Prostate gland (tissue), 2 donors: ENCODE results near the gene SH3PXD2A. TPM values are rescaled to one million over a fixed set of nuclear protein-coding genes. Genes with fewer than 3 reads are reported as not detected.

Experiments
- DNase-seq: peaks from one replicate; pipeline ENCODE4 v3.0.0-alpha.2; 2019; ENCODE audit warnings: low spot score
- H3K27ac ChIP-seq, 2 donors: fragments of 200-600 bp; sonication (generic); 2 replicates each; pipeline ENCODE4 v1.5.1; 2017 to 2019
- H3K27me3 ChIP-seq: fragments of 200-600 bp; sonication (generic); replicated peaks from 2 replicates; pipeline ENCODE4 v1.5.1; 2019; ENCODE audit not compliant: insufficient read depth
- H3K36me3 ChIP-seq, 2 donors: fragments of 200-600 bp; sonication (generic); 1 replicate in 1 of 2; 2 replicates in 1 of 2; pipeline versions ENCODE4 v1.5.1 to v1.8.1; 2017 to 2019
- H3K4me1 ChIP-seq: fragments of 200-600 bp; sonication (generic); replicated peaks from 2 replicates; pipeline ENCODE4 v1.5.1; 2019
- H3K4me3 ChIP-seq, 2 donors: fragments of 200-600 bp; sonication (generic); 2 replicates each; pipeline ENCODE4 v1.5.1; 2017 to 2019
- H3K9me3 ChIP-seq: fragments of 200-600 bp; sonication (generic); 2 replicates; pipeline ENCODE4 v1.5.1; 2017
- POLR2A ChIP-seq: fragments of 450-650 bp; IDR thresholded peaks from one replicate; pipeline ENCODE4 v1.6.1; 2016; ENCODE audit warnings: antibody characterized with exemption, mild to moderate bottlenecking
- POLR2AphosphoS5 ChIP-seq: sonication (generic); formaldehyde crosslinking; IDR thresholded peaks from one replicate; pipeline ENCODE4 v1.6.1; 2017; ENCODE audit warnings: antibody characterized with exemption
- WGBS: methylation state at CpG from one replicate; pipeline ENCODE4 v1.1.5; 2018; 5-methylcytosine and 5-hydroxymethylcytosine counted together
- intact Hi-C: fragments of 100-400 bp; cut with DNase I; formaldehyde crosslinking; loops from one replicate; pipeline ENCODE4 v1.14.2; 2022
- total RNA-seq, 2 donors: library from RNA; depleted of rRNA; stranded (reverse); fragments of >200 nt; gene quantifications; one replicate each; pipeline ENCODE4 v1.1.0, GENCODE V29; 2016
- TF ChIP-seq, protein P1 (sequence below), 4 experiments: fragments of 200-600 bp in 2 of 4; fragments of 450-650 bp in 2 of 4; sonication (generic) in 2 of 4; IDR thresholded peaks; 1 replicate in 3 of 4; 2 replicates in 1 of 4; pipeline ENCODE4 v1.5.1; 2016 to 2019; ENCODE audit warnings: antibody characterized with exemption in 4 of 4, mild to moderate bottlenecking in 2 of 4, moderate library complexity in 2 of 4

The SH3PXD2A gene
- total RNA-seq, 2 donors from 2014 or later = 14.2 to 26.4 TPM

DNA sequence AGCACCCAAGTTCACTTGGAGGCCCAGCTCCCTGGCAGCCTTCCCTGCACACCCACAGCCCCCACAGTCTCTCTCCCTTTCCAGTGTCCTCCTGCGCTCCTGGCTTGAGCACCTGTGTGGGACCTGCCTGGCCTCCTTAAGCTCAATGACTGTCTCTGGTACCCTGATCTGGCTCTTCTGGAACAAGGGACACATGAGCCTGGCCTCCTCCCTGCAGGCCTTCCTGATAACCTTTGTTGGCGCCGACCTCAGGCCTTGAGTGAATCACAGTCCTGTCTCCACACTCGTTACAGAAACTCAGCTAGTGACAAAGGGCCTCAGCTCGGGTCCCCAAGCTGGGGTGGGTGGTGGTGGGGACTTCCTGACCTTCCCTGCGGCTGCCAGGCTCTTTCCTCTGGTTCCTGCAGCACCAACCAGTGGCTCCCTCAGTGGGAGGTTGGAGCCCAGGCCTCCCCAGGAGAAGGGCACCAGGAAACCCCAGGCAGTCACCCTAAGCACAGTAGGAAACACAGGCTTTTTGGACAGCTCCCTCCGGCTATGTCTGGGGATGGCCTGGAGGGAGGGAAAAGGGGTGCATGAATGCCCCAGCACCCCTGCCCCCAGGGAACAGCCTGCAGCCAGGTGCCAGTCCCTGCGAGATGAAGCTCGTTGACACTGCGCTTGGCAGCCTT lies 147.3 kb downstream of the SH3PXD2A start:
- no peaks in the 10 kb centered on the region for H3K27me3 ChIP-seq
- H3K4me1 ChIP-seq = no peaks in the 10 kb centered on the region
- no peaks in the 10 kb centered on the region for H3K36me3 ChIP-seq
- no peak for DNase-seq
- H3K4me3 ChIP-seq = no peak overlapping the region
- TF ChIP-seq POLR2AphosphoS5 (no peak), POLR2A (no peak)
- TF ChIP-seq, protein P1, sequence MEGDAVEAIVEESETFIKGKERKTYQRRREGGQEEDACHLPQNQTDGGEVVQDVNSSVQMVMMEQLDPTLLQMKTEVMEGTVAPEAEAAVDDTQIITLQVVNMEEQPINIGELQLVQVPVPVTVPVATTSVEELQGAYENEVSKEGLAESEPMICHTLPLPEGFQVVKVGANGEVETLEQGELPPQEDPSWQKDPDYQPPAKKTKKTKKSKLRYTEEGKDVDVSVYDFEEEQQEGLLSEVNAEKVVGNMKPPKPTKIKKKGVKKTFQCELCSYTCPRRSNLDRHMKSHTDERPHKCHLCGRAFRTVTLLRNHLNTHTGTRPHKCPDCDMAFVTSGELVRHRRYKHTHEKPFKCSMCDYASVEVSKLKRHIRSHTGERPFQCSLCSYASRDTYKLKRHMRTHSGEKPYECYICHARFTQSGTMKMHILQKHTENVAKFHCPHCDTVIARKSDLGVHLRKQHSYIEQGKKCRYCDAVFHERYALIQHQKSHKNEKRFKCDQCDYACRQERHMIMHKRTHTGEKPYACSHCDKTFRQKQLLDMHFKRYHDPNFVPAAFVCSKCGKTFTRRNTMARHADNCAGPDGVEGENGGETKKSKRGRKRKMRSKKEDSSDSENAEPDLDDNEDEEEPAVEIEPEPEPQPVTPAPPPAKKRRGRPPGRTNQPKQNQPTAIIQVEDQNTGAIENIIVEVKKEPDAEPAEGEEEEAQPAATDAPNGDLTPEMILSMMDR (IDR thresholded peaks at IDR 0.05) = no peak
- no peak overlapping the region for H3K27ac ChIP-seq
- 83% methylated on average over 10 of the region's 10 CpGs for WGBS
- intact Hi-C loops = no loop called here
- no peaks in the 10 kb centered on the region for H3K9me3 ChIP-seq

DNA sequence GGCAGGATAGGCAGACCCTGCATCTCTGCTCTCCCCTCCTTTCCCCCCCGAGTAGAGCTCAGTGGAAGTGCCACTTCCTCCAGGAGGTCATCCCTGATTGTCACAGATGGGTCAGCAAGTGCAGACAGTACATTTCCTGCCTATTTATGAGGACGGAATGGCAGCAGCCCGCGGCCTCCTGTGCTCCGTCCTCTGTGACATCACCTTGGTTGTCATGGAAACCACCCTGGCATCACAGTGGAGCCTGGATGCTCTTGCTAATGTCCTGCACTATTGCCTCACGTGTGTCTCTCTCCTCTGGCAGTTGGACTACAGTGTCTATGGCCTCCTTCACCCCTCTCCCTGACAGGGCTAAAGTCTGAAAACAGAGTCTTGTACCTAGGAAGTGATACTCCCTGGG lies 148.6 kb downstream of the SH3PXD2A start:
- 82% methylated on average over 6 of the region's 6 CpGs for WGBS
- Histone ChIP-seq H3K27me3 (no peaks in the 10 kb centered on the region), H3K4me3 (no peak overlapping the region), H3K27ac (no peak overlapping the region), H3K36me3 (no peaks in the 10 kb centered on the region), H3K4me1 (no peaks in the 10 kb centered on the region), H3K9me3 (no peaks in the 10 kb centered on the region)
- DNase-seq = no peak
- TF ChIP-seq POLR2A = no peak
- TF ChIP-seq, protein P1 (IDR thresholded peaks at IDR 0.05) = no peak
- no peak for TF ChIP-seq POLR2AphosphoS5
- intact Hi-C loops = no loop called here

DNA sequence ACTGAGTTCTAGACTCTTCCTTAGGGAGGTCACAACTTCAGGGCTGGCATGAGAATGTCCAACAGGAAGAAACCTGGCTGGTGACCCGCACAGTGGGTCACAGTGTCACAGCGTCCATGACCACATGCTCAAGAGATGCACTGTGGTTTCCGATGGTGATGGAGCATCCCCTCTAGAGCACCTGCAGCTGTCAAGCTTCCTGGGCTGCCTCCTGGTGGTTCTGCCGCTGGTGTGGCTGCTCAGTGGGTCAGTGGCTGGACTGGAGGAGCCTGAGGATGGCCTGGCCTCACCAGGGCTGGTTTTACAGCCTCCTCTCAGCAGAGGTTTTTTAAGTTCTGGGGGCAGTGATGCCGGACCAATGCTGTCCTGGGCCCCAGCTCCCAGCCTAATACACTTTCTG lies 149.3 kb downstream of the SH3PXD2A start:
- TF ChIP-seq, protein P1 (IDR thresholded peaks at IDR 0.05) = no peak
- no peak for TF ChIP-seq POLR2A
- no peak for TF ChIP-seq POLR2AphosphoS5
- 83% methylated on average over 5 of the region's 5 CpGs for WGBS

DNA sequence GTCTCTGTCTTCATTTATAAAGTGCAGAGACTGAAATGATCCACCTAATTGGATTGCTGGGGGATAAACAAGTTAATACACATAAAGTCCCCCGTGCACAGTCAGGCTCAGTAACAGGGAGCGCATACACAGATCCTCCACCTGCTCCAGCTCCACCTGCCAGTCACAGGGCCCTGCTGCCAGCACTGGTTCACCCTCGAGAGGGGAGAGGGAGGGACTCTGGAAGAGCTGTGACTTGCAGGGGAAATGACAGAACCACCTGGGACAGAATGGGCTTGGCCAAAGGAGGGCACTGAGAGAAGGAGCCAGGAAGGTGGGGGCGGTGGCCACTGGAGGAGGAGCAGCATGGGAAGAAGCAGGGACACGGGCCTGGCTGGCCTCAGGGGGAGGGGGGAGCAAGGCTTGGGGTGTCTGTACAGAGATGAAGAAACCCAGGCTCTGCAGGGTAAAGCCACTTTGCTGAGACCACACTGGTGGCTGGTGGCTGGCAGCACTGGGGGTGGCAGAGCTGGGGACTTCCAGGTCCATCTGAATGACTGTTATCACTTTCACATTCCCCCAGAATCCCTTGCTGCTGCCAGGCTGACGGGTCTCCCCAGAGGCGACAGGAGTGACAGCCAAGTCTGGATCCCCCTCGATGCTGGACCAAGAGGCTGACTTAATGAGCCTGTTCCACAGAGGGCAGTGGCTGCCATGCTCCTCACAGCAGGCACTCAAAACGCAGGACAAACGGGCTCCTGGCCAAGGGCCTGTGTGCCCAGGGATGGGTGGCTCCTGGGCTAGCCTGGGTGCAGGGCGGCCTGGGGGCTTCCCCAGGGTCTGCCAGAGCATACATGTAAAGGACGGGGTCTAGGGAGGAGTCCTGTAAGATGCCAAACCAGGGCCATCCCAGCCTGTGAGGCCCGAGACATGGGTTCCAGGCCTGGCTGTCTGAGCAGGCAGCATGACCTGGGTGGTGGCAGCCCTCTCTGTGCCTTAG lies 151.1 kb downstream of the SH3PXD2A start:
- 79% methylated on average over 13 of the region's 13 CpGs for WGBS
- intact Hi-C loops = no loop called here
- H3K36me3 ChIP-seq = no peaks in the 10 kb centered on the region
- H3K4me1 ChIP-seq = no peaks in the 10 kb centered on the region
- H3K4me3 ChIP-seq = no peak overlapping the region
- H3K27ac ChIP-seq = no peak overlapping the region
- TF ChIP-seq POLR2A (no peak), POLR2AphosphoS5 (no peak)
- TF ChIP-seq, protein P1 (IDR thresholded peaks at IDR 0.05) = no peak
- H3K9me3 ChIP-seq = no peaks in the 10 kb centered on the region
- no peaks in the 10 kb centered on the region for H3K27me3 ChIP-seq
- DNase-seq = no peak

More for the DNA sequence above, 149.3 kb downstream of the SH3PXD2A start:
- H3K36me3 ChIP-seq = no peaks in the 10 kb centered on the region
- H3K4me3 ChIP-seq = no peak overlapping the region
- no peaks in the 10 kb centered on the region for H3K27me3 ChIP-seq
- no peaks in the 10 kb centered on the region for H3K4me1 ChIP-seq
- no peaks in the 10 kb centered on the region for H3K9me3 ChIP-seq
- no peak overlapping the region for H3K27ac ChIP-seq
- DNase-seq = no peak
- intact Hi-C loops = no loop called here
